Activated CD8-positive, alpha-beta T cell treated with anti-CD3 and anti-CD28 coated beads for 36 hours (primary cell): ENCODE measurements around the gene DDO. TPM values are rescaled to one million over a fixed set of nuclear protein-coding genes. Genes with fewer than 3 reads are reported as not detected.
"Not testable (repeated sequence)": the region's sequence is repeated elsewhere in the genome, so short reads cannot be mapped to it uniquely, and the experiment has no call there.

Experiments used
- ATAC-seq: fragments of 200-7000 bp; cut with Tn5 transposase; one replicate; pipeline ENCODE4 v1.10.0; 2021; ENCODE audit warnings: mild to moderate bottlenecking, moderate library complexity
- CTCF ChIA-PET: fragments of 350-600 bp; sonication (Branson Sonifier 250); formaldehyde crosslinking; loops from one replicate; lab custom pipeline; 2021; ENCODE audit warnings: antibody characterized with exemption; lab: Charles Lee
- POLR2A ChIA-PET: fragments of 350-600 bp; sonication (Branson Sonifier 250); formaldehyde crosslinking; loops from one replicate; lab custom pipeline; 2021; ENCODE audit warnings: antibody characterized with exemption; lab: Charles Lee
- DNase-seq: peaks from one replicate; pipeline ENCODE4 v3.0.0-alpha.2; 2020
- H3K27ac Mint-ChIP-seq: one replicate; pipeline ENCODE4 v1.8.0; 2021; ENCODE audit warnings: mild to moderate bottlenecking, mixed read lengths
- H3K27me3 Mint-ChIP-seq: one replicate; pipeline ENCODE4 v1.8.0; 2021; ENCODE audit warnings: mixed read lengths
- H3K36me3 Mint-ChIP-seq: one replicate; pipeline ENCODE4 v1.8.0; 2021; ENCODE audit warnings: low read depth, mixed read lengths
- H3K4me1 Mint-ChIP-seq: one replicate; pipeline ENCODE4 v1.8.0; 2021; ENCODE audit warnings: low read depth, mixed read lengths
- H3K4me3 Mint-ChIP-seq: one replicate; pipeline ENCODE4 v1.8.0; 2021; ENCODE audit warnings: mild to moderate bottlenecking, moderate library complexity, mixed read lengths
- H3K9me3 Mint-ChIP-seq: one replicate; pipeline ENCODE4 v1.8.0; 2021; ENCODE audit warnings: mixed read lengths
- intact Hi-C: fragments of 100-400 bp; cut with micrococcal nuclease; formaldehyde crosslinking; loops from one replicate; pipeline ENCODE4 v1.10.0; 2022
- total RNA-seq, 2 experiments: library from RNA; stranded (reverse); gene quantifications; one replicate each; pipeline ENCODE4 v1.2.3, GENCODE V29; 2021
- TF ChIP-seq, protein P1 (sequence below): fragments of 200-600 bp; IDR thresholded peaks from one replicate; pipeline ENCODE4 v1.8.0; 2022; ENCODE audit warnings: antibody characterized with exemption, mild to moderate bottlenecking

Gene DDO
- total RNA-seq, 2 experiments from 2014 or later = not detected

DNA sequence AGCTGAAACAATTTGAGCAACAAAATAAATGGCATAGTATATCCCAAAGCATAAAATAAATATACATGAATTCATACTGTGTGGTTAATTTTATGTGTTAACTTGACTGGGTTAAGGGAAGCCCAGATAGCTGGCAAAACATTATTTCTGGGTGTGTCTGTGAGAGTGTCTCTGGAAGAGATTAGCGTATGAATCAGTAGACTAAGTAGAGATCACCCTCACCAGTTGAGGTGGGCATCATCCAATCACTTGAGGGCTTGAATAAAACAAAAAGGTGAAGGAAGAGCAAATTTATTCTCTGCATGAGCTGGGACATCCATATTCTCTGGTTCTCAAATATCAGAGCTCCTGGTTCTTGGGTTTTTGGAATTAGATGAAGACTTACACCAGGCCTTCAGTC lies 43.1 kb upstream of the DDO start:
- H3K4me1 Mint-ChIP-seq = no peaks in the 10 kb centered on the region
- ChIA-PET CTCF (no interaction called here), POLR2A (no interaction called here)
- TF ChIP-seq, protein P1, sequence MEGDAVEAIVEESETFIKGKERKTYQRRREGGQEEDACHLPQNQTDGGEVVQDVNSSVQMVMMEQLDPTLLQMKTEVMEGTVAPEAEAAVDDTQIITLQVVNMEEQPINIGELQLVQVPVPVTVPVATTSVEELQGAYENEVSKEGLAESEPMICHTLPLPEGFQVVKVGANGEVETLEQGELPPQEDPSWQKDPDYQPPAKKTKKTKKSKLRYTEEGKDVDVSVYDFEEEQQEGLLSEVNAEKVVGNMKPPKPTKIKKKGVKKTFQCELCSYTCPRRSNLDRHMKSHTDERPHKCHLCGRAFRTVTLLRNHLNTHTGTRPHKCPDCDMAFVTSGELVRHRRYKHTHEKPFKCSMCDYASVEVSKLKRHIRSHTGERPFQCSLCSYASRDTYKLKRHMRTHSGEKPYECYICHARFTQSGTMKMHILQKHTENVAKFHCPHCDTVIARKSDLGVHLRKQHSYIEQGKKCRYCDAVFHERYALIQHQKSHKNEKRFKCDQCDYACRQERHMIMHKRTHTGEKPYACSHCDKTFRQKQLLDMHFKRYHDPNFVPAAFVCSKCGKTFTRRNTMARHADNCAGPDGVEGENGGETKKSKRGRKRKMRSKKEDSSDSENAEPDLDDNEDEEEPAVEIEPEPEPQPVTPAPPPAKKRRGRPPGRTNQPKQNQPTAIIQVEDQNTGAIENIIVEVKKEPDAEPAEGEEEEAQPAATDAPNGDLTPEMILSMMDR = no peak
- H3K27me3 Mint-ChIP-seq = peaks cover 2% of the 10 kb centered on the region
- no peak overlapping the region for H3K27ac Mint-ChIP-seq
- intact Hi-C loops = no loop called here
- peaks cover 4% of the 10 kb centered on the region for H3K36me3 Mint-ChIP-seq
- DNase-seq (no peak), ATAC-seq (no peak)
- no peak overlapping the region for H3K4me3 Mint-ChIP-seq
- peaks cover 14% of the 10 kb centered on the region for H3K9me3 Mint-ChIP-seq

DNA sequence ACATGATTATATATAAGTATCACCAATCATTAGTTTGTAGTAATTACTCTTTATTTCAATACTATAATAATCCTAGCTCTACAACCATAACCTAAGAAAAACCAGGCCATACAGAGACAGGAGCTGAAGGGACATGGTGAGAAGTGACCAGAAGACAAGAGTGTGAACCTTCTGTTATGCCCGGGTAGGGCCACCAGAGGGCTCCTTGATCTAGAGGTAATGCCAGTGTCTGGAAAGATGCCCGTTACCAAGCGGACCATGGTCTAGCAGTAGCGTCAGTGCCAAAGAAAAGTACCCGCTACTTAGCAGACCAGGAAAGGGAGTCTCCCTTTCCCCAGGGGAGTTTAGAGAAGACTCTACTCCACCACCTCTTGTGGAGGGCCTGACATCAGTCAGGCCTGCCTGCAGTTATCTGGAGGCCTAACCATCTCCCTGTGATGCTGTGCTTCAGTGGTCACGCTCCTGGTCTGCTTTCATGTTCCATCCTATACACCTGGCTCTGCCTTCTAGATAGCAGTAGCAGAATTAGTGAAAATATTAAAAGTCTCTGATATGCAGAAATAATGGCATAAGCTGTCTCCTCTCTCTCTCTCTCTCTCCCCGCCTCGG lies 42.3 kb upstream of the DDO start:
- H3K9me3 Mint-ChIP-seq, H3K36me3 Mint-ChIP-seq, POLR2A ChIA-PET, ATAC-seq, H3K4me1 Mint-ChIP-seq, H3K27ac Mint-ChIP-seq, intact Hi-C loops, H3K27me3 Mint-ChIP-seq, H3K4me3 Mint-ChIP-seq: not testable (repeated sequence)
- CTCF ChIA-PET = interaction anchor here (0.8 kb wide), 1 partner anchor 419 kb away, joined by 3 read pairs; no protein-coding TSS in a partner anchor
- TF ChIP-seq, protein P1 = peak; percentile 46
- DNase-seq = peak; percentile 44

DNA sequence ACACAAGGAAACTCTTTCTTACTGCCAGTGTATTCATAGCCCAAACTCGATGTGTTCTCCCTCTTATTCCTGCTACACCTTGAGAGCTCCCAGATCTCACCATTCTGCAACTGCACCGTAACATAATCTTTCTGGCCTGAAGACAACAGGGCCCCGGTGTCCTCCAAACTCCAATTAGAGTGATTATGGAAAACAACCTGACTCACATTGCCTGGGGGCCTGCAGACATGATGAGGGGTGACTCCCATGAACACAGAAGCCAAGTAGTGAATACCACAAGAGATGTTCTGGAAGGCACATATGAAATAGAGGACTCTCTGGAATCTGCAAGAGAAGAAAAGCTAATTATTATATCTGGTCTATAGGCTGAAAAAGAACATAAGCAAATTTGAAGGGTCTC lies 41.3 kb upstream of the DDO start:
- H3K4me1 Mint-ChIP-seq = no peaks in the 10 kb centered on the region

GRCh38 chr6:110449541-110449895 lies 34.1 kb upstream of the DDO start:
- Mint-ChIP-seq H3K27me3 (peaks cover 2% of the 10 kb centered on the region), H3K4me3 (no peak overlapping the region), H3K9me3 (no peaks in the 10 kb centered on the region), H3K27ac (no peak overlapping the region), H3K36me3 (no peaks in the 10 kb centered on the region), H3K4me1 (no peaks in the 10 kb centered on the region)
- intact Hi-C loops = no loop called here
- ATAC-seq = no peak
- POLR2A ChIA-PET = interaction anchor here (0.6 kb wide), 1 partner anchor 839 kb away, joined by 3 read pairs; no protein-coding TSS in a partner anchor
- DNase-seq = no peak
- TF ChIP-seq, protein P1 = no peak
- CTCF ChIA-PET = no interaction called here

More for the DNA sequence above, 41.3 kb upstream of the DDO start:
- Mint-ChIP-seq H3K4me3 (no peak overlapping the region), H3K9me3 (peaks cover 4% of the 10 kb centered on the region), H3K27ac (no peak overlapping the region), H3K27me3 (peaks cover 2% of the 10 kb centered on the region), H3K36me3 (peaks cover 2% of the 10 kb centered on the region)
- ChIA-PET POLR2A (no interaction called here), CTCF (no interaction called here)
- ATAC-seq (no peak), DNase-seq (no peak)
- TF ChIP-seq, protein P1 = no peak
- intact Hi-C loops = no loop called here

GRCh38 chr6:110448846-110449540 lies 33.6 kb upstream of the DDO start:
- ChIA-PET POLR2A (no interaction called here), CTCF (no interaction called here)
- H3K36me3 Mint-ChIP-seq = no peaks in the 10 kb centered on the region
- no peaks in the 10 kb centered on the region for H3K9me3 Mint-ChIP-seq
- H3K27me3 Mint-ChIP-seq = peaks cover 2% of the 10 kb centered on the region
- no peak overlapping the region for H3K27ac Mint-ChIP-seq
- no peaks in the 10 kb centered on the region for H3K4me1 Mint-ChIP-seq
- ATAC-seq (no peak), DNase-seq (no peak)
- intact Hi-C loops = no loop called here
- TF ChIP-seq, protein P1 = no peak
- no peak overlapping the region for H3K4me3 Mint-ChIP-seq
